Loucy (cell line): ENCODE results near the gene NBEA.

ENCODE experiments used
- CTCF ChIP-seq: fragments of 200-600 bp; sonication (generic); conservative IDR thresholded peaks from 2 replicates; pipeline ENCODE4 v1.5.1; 2014; ENCODE audit warnings: mild to moderate bottlenecking, antibody characterized with exemption, low read length
- EZH2phosphoT487 ChIP-seq: fragments of 200-600 bp; IDR thresholded peaks from 2 replicates; pipeline ENCODE4 v1.6.1; 2018; ENCODE audit warnings: antibody characterized with exemption, mild to moderate bottlenecking, moderate library complexity, borderline replicate concordance

GRCh38 chr13:34899888-34900287, 42.2 kb upstream of the NBEA start:
- TF ChIP-seq EZH2phosphoT487, result no peak
- TF ChIP-seq CTCF, result no peak
